ENCODE measurements around the gene SLC18A3.

The SLC18A3 gene

GRCh38 chr10:49612513-49613164 is 2.5 kb downstream of the SLC18A3 start:
- no peak for DNase-seq

GRCh38 chr10:49613165-49613881 is 3.2 kb downstream of the SLC18A3 start:
- DNase-seq = no peak

DNA sequence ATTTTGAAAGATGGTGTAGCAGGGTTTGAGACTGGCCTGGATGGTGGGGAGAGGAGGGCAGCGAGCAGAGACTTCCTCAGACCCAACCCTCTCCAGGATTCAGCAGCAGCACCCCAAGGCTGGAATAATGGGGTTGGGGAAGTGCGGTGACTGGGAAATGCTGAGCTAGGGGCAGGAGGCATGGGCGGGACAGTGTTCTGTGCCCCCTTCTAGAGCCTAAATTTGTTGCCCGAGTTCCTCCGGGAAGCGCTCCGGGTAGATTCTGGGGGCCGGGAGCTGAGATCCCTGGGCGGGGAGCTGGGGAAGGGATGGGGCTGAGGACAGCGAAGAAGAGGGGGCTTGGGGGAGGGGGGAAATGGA is 3.8 kb downstream of the SLC18A3 start, which contains the start of gene CHAT:
TSS of gene CHAT (plus strand) at position 156 of the 360 bp plus-strand sequence. CDS start at position 309, 153 bp downstream.
- DNase-seq = no peak

DNA sequence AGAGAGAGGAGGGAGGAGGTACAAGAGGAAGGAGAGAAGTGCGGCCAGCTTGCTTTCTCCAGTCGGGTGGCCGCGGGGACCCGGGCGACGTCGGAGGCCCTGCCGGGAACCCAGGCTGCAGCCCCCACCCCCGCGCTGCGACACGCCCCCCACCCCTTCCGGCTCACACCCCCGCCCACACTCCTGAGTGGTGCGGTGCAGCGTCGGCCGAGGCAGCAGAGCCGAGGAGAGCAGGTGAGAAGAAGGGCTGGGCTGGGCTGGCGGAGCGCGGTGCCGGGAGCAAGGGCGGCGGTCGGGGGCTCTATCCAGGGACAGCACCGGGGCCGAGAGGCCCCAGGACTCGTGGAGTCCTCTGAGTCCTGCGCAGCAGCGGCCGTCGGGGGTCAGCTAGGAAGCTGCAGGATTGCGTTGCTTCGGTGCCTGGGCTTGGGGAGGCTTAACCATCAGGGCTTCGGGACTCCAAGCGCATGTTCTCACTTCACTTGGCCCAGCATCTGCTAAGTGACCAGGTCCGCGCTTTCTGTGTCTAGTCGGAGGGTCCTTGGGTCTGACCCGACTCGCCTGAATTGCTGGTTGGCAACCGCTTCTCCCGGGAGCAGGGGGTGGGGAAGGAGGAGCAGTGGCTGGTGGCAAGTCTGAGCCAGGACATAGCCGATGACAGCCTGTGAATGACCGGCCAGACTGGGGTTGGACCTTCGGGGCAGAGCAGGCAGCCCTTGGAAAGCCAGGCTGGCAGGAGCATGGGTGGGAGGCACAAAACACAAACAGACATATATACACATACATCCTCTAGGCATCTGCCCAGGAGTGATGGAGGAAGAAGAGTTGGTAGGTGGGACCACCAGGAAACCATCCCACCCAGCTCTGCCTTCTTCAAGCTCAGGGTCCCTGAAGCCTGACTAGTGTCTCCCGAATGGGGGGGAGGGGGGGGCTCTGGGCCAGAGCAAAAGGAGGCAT is 4.4 kb downstream of the SLC18A3 start:
- DNase-seq = no peak

DNA sequence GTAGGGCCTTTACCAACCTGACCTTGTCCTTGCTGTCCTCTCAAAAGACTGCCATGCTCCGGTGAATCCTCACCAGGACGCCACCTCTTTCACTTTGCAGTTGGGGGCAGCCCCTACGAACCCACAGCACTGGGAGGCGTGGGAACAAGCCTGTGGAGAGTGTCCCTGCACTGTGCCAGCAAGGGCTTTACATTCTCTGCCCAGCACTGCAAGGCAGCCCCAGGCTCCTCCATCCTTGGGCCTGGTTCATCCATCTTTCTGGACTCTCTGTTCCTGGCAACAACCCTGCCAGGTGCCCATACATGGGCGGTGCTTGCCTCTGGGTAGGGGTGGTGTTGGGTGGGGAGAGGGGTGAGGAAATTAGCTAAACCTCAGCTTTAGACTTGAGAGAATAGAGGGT is 5.1 kb downstream of the SLC18A3 start:
- DNase-seq = no peak

DNA sequence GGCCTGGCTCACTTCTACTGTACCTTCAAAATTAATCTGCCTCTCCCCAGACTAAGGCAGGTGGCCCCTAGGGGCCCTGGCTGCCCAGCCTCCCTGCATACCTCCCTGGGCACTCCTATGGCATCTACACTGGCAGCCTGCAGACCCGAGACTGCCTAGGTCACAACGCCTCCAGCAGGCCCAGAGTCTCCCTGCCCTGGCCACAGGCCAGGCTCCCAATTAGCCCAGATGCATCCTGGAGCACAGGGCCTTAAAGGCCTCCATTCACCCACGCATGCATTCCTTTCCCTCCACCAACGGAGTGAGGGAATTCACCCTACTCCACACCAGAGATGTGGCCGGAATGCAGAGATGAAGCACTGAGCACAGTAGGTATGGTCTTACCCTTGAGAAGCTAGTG is 5.6 kb downstream of the SLC18A3 start:
- DNase-seq = no peak

DNA sequence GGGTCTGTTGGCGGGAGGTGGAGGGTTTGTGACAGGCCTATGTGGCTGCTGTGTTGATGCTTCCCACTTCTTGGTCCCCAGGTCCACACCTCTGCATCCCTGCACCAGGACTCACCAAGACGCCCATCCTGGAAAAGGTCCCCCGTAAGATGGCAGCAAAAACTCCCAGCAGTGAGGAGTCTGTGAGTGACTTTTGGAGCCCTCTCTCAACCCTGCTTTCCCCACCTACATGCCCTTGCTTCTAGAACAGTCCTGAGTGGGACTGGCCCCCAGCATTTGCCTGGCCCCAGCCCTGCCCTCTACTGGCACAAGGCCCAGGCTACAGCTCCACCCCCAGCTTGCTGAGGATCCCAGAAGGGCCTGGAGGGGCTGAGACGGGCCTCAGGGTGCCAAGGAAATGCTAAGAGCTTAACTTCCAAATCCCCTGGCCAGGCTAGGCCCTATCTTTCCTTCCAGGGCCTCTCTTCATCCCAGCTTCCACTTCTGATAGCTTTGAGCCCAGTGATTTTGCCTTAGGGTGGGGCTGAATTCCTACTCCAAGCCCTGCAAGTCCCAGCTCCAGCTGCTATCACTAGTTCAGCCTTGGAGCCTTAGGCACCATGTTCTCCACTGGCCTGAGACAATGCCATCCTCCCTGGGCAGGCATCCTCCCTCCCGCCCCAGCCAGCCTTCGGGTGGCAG is 6.5 kb downstream of the SLC18A3 start:
- DNase-seq = no peak

GRCh38 chr10:49617121-49618020 is 7.3 kb downstream of the SLC18A3 start:
- DNase-seq = no peak

- no peak for DNase-seq
Observed at GRCh38 chr10:49618821-49619220, 8.7 kb downstream of the SLC18A3 start.

DNA sequence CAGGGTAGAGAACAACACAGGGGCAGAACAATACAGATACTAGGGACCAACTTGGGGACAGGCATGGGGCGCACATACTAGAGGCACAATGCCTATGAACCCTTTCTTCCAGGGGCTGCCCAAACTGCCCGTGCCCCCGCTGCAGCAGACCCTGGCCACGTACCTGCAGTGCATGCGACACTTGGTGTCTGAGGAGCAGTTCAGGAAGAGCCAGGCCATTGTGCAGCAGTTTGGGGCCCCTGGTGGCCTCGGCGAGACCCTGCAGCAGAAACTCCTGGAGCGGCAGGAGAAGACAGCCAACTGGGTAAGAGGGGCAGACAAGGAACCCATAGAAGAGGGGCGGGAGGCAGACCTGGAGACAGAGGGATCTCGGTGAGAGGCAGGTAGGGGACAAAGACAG is 9.5 kb downstream of the SLC18A3 start:
- DNase-seq = no peak

GRCh38 chr10:49620286-49620810 is 10.2 kb downstream of the SLC18A3 start:
- DNase-seq = no peak

DNA sequence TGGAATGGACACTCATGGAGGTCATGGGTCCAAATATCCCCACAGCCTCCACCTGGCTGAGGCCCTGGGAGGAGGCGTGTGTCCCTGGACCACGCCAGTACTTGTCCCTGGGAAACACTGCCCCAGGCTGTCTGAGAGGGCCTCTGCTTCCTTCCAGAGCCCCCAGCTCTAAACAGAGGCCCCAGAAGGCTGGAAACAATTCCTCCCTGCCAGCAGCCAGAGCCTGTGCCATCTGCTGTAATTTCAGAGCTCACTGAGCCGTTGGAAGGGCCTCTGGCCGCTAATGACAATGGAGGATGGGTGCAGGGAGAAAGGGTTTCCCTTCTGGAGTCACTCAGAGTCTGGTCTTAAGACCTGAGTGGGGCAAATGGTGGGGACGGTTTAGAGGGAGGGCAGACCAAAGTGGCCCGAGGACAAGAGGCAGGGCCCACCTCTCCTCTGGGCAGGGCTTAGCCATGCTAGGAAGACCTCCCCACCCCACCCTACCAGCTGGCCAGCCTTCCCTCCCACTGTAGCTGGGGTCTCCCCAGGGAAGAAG is 10.8 kb downstream of the SLC18A3 start:
- DNase-seq = no peak

DNA sequence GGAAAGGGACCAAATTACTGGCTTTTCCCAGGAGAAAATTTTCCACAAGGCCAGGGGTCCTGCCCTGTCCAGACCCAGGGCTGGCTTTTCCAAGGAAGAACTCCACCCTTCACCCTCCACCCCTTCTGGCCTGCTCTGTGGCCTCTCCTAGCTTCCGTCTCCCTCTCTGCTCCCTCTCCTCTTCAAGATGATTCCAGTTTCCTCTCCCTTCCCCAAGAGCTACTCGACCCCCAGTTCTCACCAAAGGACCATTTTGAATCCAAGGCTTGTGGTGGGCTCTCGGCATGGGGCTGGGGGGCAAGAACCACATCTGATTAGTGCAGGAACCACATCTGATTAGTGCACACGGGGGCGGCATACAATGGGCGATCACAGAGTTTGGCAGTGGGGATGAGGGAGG is 11.5 kb downstream of the SLC18A3 start:
- DNase-seq = no peak

DNA sequence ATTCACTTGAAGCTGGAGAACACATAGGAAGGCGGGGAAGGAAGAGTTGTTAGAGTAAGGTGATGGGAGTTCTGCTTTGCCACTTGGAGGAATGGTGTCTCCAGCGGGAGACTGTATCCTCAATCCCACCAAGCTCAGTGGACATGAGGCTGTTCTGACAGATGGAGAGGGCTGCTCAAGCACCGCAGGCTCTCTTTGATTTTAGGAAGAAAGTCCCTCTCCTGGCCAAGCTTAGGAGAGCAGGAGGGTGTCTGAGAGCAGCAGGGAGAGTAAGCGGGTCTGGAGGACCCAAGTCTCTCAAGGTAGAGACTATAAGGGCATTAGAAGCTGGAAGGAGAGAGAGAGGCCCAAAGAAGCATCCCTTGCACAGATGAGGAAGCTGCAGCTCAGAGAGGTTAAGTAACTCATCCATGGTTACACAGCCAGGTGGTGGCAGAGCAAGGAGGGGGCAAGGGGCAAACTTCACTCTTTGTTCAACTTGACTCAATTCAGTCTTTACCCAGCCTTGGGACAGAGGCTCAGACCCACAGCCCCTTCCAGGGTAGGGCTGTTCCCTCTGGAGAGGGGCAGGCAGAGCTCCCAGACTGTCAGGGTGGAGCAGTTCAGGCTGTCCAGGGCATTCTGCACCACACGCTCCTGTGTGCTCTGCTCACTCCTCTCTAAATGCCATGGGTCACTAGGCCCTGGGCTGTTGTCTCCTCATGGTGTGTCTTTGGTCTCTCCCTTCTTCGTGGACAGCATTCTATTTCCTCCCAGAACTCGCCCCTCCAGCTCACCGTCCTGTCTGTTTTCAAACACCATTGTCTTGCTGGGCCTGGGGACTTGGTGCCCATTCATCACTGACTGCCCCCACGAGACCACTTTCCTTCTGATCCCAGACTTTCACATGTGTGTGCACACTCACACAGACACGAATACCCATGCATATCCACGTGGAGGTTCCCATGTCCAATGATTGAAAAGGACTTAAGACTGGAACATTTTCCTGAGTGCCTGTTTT is 12.6 kb downstream of the SLC18A3 start:
- DNase-seq = no peak

DNA sequence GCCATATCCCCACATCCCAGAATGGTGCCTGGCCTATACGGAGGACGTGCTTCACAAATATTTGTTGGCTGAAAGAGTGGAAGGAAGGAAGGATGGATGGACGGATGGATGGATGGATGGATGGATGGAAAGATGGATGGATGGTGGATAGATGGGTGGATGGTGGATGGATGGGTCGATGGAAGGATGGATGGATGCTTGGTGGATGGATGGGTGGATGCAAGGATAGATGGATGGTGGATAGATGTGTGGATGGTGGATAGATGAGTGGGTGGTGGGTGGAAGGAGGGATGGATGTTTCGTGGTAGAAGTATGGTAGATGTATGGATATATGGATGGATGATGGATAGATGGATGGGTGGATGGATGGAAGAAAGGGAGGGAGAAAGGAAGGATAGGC is 14.5 kb downstream of the SLC18A3 start:
- DNase-seq = no peak

- no peak for DNase-seq
Observed at GRCh38 chr10:49625411-49625810, 15.3 kb downstream of the SLC18A3 start.

DNA sequence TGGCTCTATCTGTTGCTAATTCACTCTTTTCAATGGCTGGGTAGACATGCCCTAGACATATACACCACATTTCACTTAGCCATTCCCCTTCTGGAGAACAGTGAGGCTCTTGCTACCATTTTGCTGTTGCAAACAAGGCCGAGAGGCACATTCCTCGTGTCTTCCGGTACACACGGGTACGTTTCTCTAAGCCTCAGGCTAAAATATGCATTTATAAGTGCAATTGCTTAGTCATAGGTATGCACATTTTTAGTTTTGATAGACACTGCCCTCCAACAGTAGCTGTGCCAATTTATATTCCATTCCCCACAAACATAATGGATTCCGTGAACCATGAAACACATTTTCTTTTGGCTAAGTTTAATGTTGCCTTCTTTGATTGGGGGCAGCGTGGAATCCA is 16.9 kb downstream of the SLC18A3 start:
- no peak for DNase-seq

GRCh38 chr10:49627644-49628247 is 17.6 kb downstream of the SLC18A3 start:
- no peak for DNase-seq

DNA sequence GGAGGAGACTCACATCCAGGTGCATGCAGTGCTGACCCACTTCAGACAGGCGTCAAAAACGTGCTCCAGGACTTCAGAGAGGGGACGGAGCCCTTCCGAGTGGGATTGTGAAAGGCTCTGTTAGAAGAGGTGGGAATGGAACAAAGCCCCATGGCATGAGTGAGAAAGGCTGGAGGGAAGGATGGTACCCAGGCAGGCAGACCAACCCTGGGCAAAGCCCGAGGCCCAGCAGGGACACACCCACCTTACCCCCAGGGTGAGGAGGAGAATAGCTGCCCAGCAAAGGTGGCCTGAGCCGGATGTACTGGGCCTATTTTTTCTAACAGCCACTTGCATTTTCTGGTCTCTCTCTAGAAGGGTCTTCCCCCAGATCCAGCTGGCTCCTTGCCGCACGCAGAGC is 18.5 kb downstream of the SLC18A3 start:
- DNase-seq = no peak

Data from suppressor macrophage (primary cell).